Mesenchymal stem cell (in vitro differentiated cells and primary cell): ENCODE data around the gene USP19.

Experiments used
- DNase-seq: peaks from one replicate; pipeline ENCODE4 v3.0.0-alpha.2; 2013
- H2AFZ ChIP-seq: one replicate; pipeline ENCODE4 v1.6.1; 2013; ENCODE audit warnings: low read depth, mild to moderate bottlenecking, control low read depth, inconsistent platforms, low read length, moderate library complexity
- H2AK5ac ChIP-seq: 2 replicates; pipeline ENCODE4 v1.6.1; 2013; ENCODE audit warnings: low read length, moderate library complexity, mild to moderate bottlenecking, inconsistent platforms; ENCODE audit not compliant: severe bottlenecking
- H2BK120ac ChIP-seq: one replicate; pipeline ENCODE4 v1.6.1; 2013; ENCODE audit warnings: low read depth, mild to moderate bottlenecking, inconsistent platforms, low read length, moderate library complexity
- H2BK12ac ChIP-seq, 2 experiments: one replicate each; pipeline ENCODE4 v1.6.1; 2013; ENCODE audit warnings: inconsistent platforms in 2 of 2, low read length in 2 of 2, mild to moderate bottlenecking in 2 of 2, moderate library complexity in 2 of 2, control low read depth in 1 of 2
- H2BK15ac ChIP-seq: one replicate; pipeline ENCODE4 v1.6.1; 2013; ENCODE audit warnings: mild to moderate bottlenecking, low read depth, inconsistent platforms; ENCODE audit not compliant: poor library complexity, severe bottlenecking
- H2BK5ac ChIP-seq: 2 replicates; pipeline ENCODE4 v1.6.1; 2013; ENCODE audit warnings: low read depth, mild to moderate bottlenecking, low read length, control low read depth, inconsistent platforms; ENCODE audit not compliant: poor library complexity, severe bottlenecking
- H3K14ac ChIP-seq, 2 experiments: one replicate each; pipeline ENCODE4 v1.6.1; 2013; ENCODE audit warnings: inconsistent platforms in 2 of 2, low read length in 2 of 2, control low read depth in 1 of 2, mild to moderate bottlenecking in 1 of 2, moderate library complexity in 1 of 2
- H3K18ac ChIP-seq, 2 experiments: one replicate each; pipeline ENCODE4 v1.6.1; 2013; ENCODE audit warnings: inconsistent platforms in 2 of 2, low read length in 2 of 2, control low read depth in 1 of 2, low read depth in 1 of 2, mild to moderate bottlenecking in 1 of 2
- H3K23ac ChIP-seq, 2 experiments: one replicate each; pipeline ENCODE4 v1.6.1; 2013; ENCODE audit warnings: inconsistent platforms in 2 of 2, low read length in 2 of 2, mild to moderate bottlenecking in 2 of 2, moderate library complexity in 2 of 2, control low read depth in 1 of 2
- H3K27ac ChIP-seq: 2 replicates; pipeline ENCODE4 v1.5.1; 2013; ENCODE audit warnings: mild to moderate bottlenecking, moderate library complexity, low read length, control low read depth, inconsistent platforms; ENCODE audit not compliant: poor library complexity, severe bottlenecking
- H3K27me3 ChIP-seq, 2 experiments: 2 replicates each; pipeline versions ENCODE4 v1.6.1 to v1.7.0; 2013; ENCODE audit warnings: low read length in 2 of 2, mild to moderate bottlenecking in 2 of 2, moderate library complexity in 2 of 2, control low read depth in 1 of 2, inconsistent platforms in 1 of 2; ENCODE audit not compliant: control insufficient read depth in 1 of 2, insufficient read depth in 1 of 2
- H3K36me3 ChIP-seq, 2 experiments: 2 replicates each; pipeline versions ENCODE4 v1.6.1 to v1.7.0; 2013; ENCODE audit warnings: low read length in 2 of 2, control low read depth in 1 of 2, inconsistent platforms in 1 of 2, low read depth in 1 of 2, mild to moderate bottlenecking in 1 of 2; ENCODE audit not compliant: insufficient read depth in 2 of 2, control insufficient read depth in 1 of 2
- H3K4ac ChIP-seq, 2 experiments: one replicate each; pipeline ENCODE4 v1.6.1; 2013; ENCODE audit warnings: inconsistent platforms in 2 of 2, low read length in 2 of 2, mild to moderate bottlenecking in 2 of 2, moderate library complexity in 2 of 2, control low read depth in 1 of 2, low read depth in 1 of 2
- H3K4me1 ChIP-seq: 2 replicates; pipeline ENCODE4 v1.6.1; 2013; ENCODE audit warnings: low read depth, low read length, control low read depth; ENCODE audit not compliant: control insufficient read depth, insufficient read depth
- H3K4me2 ChIP-seq: 2 replicates; pipeline ENCODE4 v1.6.1; 2013; ENCODE audit warnings: low read length, mild to moderate bottlenecking, inconsistent platforms; ENCODE audit not compliant: poor library complexity, severe bottlenecking
- H3K4me3 ChIP-seq, 2 experiments: 2 replicates each; pipeline versions ENCODE4 v1.5.1 to v1.7.0; 2013; ENCODE audit warnings: low read length in 2 of 2, mild to moderate bottlenecking in 2 of 2, control low read depth in 1 of 2, low read depth in 1 of 2; ENCODE audit not compliant: insufficient read depth in 1 of 2
- H3K79me1 ChIP-seq: replicated peaks from 2 replicates; pipeline ENCODE4 v1.6.1; 2013; ENCODE audit warnings: mild to moderate bottlenecking, control low read depth, low read length, inconsistent platforms; ENCODE audit not compliant: poor library complexity, severe bottlenecking
- H3K9ac ChIP-seq: 2 replicates; pipeline ENCODE4 v1.7.0; 2013; ENCODE audit warnings: mild to moderate bottlenecking, low read length, moderate library complexity
- H3K9me3 ChIP-seq: 2 replicates; pipeline ENCODE4 v1.7.0; 2013; ENCODE audit warnings: mild to moderate bottlenecking, low read length; ENCODE audit not compliant: control insufficient read depth
- H4K8ac ChIP-seq: one replicate; pipeline ENCODE4 v1.6.1; 2013; ENCODE audit warnings: inconsistent platforms, mild to moderate bottlenecking, low read length, moderate library complexity
- H4K91ac ChIP-seq: one replicate; pipeline ENCODE4 v1.6.1; 2013; ENCODE audit warnings: mild to moderate bottlenecking, low read length, inconsistent platforms
- WGBS: methylation state at CpG from one replicate; pipeline ENCODE4 v1.1.7; 2013; ENCODE audit warnings: mixed read lengths; 5-methylcytosine and 5-hydroxymethylcytosine counted together

USP19 gene

GRCh38 chr3:49119439-49119838 is 1.2 kb downstream of the USP19 start:
- no peak overlapping the region for H2AFZ ChIP-seq
- H3K4me3 ChIP-seq, result peak overlapping the region in 1 of 2 experiments; percentile 84
- peak overlapping the region; percentile 38 for H4K8ac ChIP-seq
- no peak overlapping the region for H4K91ac ChIP-seq
- DNase-seq, result peak; percentile 31
- no peak overlapping the region for H2BK12ac ChIP-seq
- WGBS, result 80% methylated on average over 2 of the region's 3 CpGs
- no peak overlapping the region for H2BK5ac ChIP-seq
- H3K27me3 ChIP-seq, result no peaks in the 10 kb centered on the region
- no peak overlapping the region for H2BK120ac ChIP-seq
- no peak overlapping the region for H3K23ac ChIP-seq
- no peak overlapping the region for H3K18ac ChIP-seq
- no peak overlapping the region for H2BK15ac ChIP-seq
- no peak overlapping the region for H2AK5ac ChIP-seq
- no peak overlapping the region for H3K14ac ChIP-seq
- H3K4ac ChIP-seq, result peak overlapping the region in 1 of 2 experiments; percentile 9
- H3K79me1 ChIP-seq, result peaks cover 42% of the 10 kb centered on the region
- H3K36me3 ChIP-seq, result peaks cover 80 to 83% of the 10 kb centered on the region in 2 experiments
- no peak overlapping the region for H3K27ac ChIP-seq
- H3K9me3 ChIP-seq, result no peaks in the 10 kb centered on the region
- peak overlapping the region; percentile 96 for H3K9ac ChIP-seq
- peak overlapping the region; percentile 84 for H3K4me2 ChIP-seq
- peaks cover 12% of the 10 kb centered on the region for H3K4me1 ChIP-seq

DNA sequence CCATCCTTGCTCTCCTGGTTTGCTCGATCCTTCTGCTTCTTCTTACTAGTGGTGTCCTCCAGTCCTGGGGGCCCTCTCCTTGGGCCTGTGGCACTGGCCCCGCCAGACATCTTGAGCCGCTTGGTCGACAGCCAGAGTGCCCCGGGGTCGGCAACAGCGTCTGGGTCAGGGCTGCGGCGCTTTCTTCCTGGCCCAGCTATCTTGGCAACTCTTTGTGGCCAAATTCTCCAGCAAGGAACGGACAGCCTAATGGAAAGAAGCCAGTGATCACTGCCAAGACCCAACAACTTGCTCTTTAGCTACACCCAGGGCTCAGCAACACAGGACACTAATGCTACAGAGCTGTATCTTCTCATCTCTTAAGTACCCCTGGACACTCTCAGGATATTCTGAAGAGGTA is 1.6 kb downstream of the USP19 start:
- Histone ChIP-seq H2AK5ac (no peak overlapping the region), H3K4ac (no peak overlapping the region), H3K18ac (no peak overlapping the region), H2AFZ (no peak overlapping the region), H2BK5ac (no peak overlapping the region), H3K9me3 (no peaks in the 10 kb centered on the region), H2BK12ac (no peak overlapping the region), H4K91ac (no peak overlapping the region), H3K27me3 (no peaks in the 10 kb centered on the region), H3K14ac (no peak overlapping the region), H3K4me1 (peaks cover 12% of the 10 kb centered on the region), H3K79me1 (peaks cover 42% of the 10 kb centered on the region), H3K4me3 (peak overlapping the region in 1 of 2 experiments; percentile 84), H2BK120ac (no peak overlapping the region), H3K23ac (no peak overlapping the region), H2BK15ac (no peak overlapping the region), H3K36me3 (peaks cover 80 to 83% of the 10 kb centered on the region in 2 experiments), H3K4me2 (no peak overlapping the region), H4K8ac (no peak overlapping the region), H3K9ac (peak overlapping the region; percentile 96), H3K27ac (no peak overlapping the region)
- DNase-seq, result peak; percentile 4
- WGBS, result 98% methylated on average over 10 of the region's 10 CpGs

DNA sequence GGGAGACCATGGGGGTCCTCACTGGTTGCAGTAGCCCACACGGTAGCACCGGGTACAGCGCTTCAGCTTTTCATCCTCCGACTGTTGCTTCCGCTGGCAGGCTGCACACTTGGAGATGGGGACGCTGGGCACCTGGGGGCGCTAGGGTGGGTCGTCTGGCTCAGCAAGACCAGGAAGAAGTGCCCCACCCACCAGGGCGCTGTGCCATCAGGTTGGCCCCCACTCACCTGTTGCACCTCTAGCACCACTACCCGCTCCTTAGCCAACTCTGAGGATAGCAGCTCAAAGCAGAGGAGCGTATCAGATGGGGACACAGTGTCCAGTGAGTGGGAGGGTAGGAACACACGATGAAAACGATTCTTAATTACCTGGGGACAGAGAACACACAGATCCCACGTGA is 8.4 kb downstream of the USP19 start:
- 94% methylated on average over 14 of the region's 14 CpGs for WGBS
- no peak overlapping the region for H2BK120ac ChIP-seq
- no peaks in the 10 kb centered on the region for H3K9me3 ChIP-seq
- no peak for DNase-seq
- no peak overlapping the region for H4K8ac ChIP-seq
- no peak overlapping the region for H3K23ac ChIP-seq
- H3K4me3 ChIP-seq, result no peak overlapping the region
- no peak overlapping the region for H3K18ac ChIP-seq
- H2BK12ac ChIP-seq, result no peak overlapping the region
- no peaks in the 10 kb centered on the region for H3K27me3 ChIP-seq
- H3K27ac ChIP-seq, result no peak overlapping the region
- no peak overlapping the region for H3K14ac ChIP-seq
- H3K4ac ChIP-seq, result no peak overlapping the region
- H2BK15ac ChIP-seq, result no peak overlapping the region
- no peak overlapping the region for H4K91ac ChIP-seq
- no peaks in the 10 kb centered on the region for H3K4me1 ChIP-seq
- H2BK5ac ChIP-seq, result no peak overlapping the region
- H3K36me3 ChIP-seq, result peaks cover 97 to 98% of the 10 kb centered on the region in 2 experiments
- H3K79me1 ChIP-seq, result peaks cover 45% of the 10 kb centered on the region
- H3K9ac ChIP-seq, result no peak overlapping the region
- H2AK5ac ChIP-seq, result no peak overlapping the region
- H2AFZ ChIP-seq, result no peak overlapping the region
- no peak overlapping the region for H3K4me2 ChIP-seq

DNA sequence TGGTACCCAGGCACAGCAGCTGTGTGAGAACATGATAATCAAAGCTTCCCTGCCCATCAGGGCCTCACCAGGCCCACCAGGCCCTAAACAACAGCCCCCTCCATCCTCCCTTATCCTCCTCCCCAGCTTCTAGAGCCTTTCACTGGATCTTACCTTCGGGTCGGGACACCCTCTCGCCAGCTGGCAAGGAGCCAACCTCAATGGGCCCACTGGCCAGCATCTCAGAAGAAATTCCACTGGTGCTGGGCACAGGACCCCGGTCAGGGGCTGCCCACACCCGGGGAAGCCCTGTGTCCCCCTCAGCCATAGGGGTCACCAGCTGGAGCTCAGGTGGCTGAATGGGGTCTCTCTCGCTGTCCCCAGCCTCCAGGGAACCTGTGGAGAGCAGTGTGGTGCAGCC is 9.3 kb downstream of the USP19 start:
- Histone ChIP-seq H3K79me1 (peaks cover 39% of the 10 kb centered on the region), H3K18ac (no peak overlapping the region), H2AK5ac (no peak overlapping the region), H3K27ac (no peak overlapping the region), H3K14ac (no peak overlapping the region), H4K91ac (no peak overlapping the region), H3K9ac (no peak overlapping the region), H3K4ac (no peak overlapping the region), H3K4me2 (no peak overlapping the region), H2AFZ (no peak overlapping the region), H3K9me3 (no peaks in the 10 kb centered on the region), H2BK12ac (no peak overlapping the region), H2BK120ac (no peak overlapping the region), H3K36me3 (peaks cover 89 to 94% of the 10 kb centered on the region in 2 experiments), H3K27me3 (no peaks in the 10 kb centered on the region), H2BK5ac (no peak overlapping the region), H2BK15ac (no peak overlapping the region), H3K4me3 (no peak overlapping the region), H3K23ac (no peak overlapping the region), H3K4me1 (no peaks in the 10 kb centered on the region), H4K8ac (no peak overlapping the region)
- DNase-seq, result no peak
- WGBS, result 96% methylated on average over 6 of the region's 6 CpGs
